ENCODE measurements around the gene APOBEC3A.
A peak's percentile ranks its signal among the peaks of the same experiment; 100 is the strongest.
"Not testable (repeated sequence)": the region's sequence is repeated elsewhere in the genome, so short reads cannot be mapped to it uniquely, and the experiment has no call there.

Gene APOBEC3A

DNA sequence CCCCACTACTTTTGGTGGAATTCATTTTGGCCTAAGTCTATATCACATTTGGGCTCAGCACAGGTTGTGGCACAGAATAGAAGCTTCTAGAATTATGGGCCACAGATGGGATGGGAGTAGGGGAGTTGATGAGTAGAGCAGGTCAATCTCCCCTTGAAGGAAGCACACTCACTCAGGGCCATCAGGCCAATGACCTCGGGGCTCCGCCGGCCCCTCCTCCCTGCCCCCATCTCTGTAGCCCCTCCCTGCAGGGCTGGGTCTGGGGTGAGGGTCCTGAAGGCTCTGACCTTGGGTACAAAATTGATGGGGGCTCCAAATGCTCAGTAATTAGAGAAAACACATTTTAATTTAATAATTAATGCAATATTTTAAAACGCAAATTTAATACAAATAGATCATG is 3.3 kb downstream of the APOBEC3A start:
- DNase-seq: not testable (repeated sequence)

DNA sequence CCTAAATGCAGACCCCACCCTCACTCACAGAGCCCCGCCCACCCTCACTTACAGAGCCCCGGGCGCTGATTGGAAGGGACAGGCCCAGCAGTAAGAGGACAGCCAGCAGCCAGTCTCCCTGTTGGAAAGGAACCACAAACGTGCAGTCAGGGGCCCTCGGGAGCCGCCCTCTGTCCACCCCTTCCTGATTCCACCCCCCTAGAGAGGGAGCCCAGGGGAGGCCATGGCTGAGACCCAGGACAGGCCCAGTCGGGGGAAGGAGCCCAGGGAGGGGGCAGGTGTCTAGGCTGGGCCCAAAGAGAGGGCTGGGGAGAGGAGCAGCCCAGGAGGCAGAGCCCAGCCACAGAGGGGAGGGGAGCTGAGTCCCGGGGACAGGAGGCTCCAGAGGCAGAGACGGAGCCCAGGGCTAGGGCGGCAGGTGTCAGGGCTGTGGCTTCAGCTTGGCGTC is 5.9 kb downstream of the APOBEC3A start:
- DNase-seq: not testable (repeated sequence)

DNA sequence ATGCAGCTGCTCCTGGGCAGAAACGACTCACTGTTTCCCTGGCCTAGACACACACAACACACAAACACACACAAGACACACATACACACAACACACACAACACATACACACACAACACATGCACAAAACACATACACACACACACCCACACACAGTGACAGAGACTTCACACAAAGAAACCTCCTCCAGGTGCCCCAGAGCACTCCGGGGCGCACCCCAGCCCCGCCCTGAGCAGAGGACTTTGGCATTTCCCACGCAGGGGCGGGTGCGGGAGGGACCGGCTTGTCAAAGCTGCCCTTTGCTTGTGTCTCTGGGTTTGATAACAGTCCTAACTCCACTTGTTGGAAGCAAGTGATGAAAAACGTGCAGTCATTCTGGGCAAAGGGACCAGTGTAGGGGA is 6.5 kb downstream of the APOBEC3A start:
- no peak for DNase-seq

DNA sequence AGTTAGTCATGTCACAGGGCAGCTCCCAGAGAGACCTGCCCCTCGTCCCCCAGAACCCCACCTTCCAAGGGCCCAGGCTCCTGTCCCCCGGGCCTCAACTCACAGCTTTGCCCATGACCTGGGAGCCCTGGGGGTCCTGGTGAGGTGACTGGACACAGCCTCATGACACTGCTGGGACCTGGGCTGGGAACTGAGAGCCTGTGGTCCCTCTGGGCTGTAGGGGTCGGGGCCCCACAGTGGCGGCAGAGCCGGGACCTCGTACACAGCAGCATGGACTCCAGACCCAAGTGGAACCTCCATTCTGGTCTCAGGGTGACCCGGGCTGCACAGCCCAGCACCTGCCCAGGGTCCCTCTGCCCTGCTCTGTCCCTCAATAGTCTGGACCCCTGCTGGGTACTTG is 6.9 kb downstream of the APOBEC3A start:
- DNase-seq: no peak

DNA sequence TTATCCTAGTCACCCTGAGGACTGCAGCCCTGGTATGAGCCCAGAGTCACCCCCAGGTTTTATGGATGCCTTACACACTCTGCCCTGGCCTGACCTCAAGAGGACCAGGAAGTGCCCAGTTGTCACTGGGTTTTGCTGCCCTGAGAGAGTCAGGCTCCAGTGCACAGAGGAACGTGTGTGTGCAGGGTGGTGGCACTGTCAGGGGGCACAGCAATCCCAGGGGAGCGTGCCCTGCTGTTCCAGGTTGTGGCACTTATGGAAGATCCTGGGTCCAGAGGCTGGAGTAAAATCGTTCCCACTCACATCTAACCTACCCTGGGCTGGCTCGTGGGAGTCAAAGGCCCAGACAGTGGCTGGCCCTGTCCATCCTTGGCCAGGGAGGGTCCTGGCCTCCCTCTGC is 7.6 kb downstream of the APOBEC3A start:
- DNase-seq: no peak

DNA sequence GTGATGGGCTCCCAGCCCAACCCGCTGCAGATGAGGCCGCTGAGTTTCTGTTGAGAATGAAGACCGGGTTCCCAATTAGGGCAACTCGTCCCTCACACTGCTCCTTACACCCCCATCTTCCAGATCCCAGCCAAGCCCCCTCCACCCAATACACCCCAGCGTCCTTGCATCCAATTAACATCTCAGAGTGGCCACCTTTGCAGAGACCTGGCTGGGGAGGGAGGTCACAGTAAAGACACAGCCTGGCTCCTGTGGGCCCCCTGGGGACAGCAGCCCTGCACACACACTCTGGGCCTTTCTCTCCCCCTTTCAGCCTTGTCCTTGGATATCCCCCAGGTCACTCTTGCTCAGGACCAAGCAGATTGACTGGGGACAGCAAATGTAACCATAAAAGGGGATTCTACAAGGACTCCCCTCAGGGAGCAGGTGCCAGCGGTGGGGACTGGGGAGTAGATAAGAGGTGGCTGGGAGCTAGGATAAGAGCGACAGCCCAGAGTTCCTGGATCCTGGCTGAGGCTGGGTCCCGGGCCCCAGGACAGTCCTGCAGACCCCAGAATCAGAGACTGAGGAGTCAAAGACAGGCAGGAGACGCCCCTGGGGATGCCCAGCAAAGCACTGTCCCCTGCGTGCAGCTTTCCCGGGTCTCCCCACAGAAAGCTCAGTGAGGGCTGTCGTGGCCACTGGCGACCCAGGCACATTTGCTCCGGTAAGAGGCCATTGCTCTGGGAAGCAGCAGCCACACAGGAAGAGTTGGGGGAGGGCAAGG is 8.4 kb downstream of the APOBEC3A start:
- no peak for DNase-seq

DNA sequence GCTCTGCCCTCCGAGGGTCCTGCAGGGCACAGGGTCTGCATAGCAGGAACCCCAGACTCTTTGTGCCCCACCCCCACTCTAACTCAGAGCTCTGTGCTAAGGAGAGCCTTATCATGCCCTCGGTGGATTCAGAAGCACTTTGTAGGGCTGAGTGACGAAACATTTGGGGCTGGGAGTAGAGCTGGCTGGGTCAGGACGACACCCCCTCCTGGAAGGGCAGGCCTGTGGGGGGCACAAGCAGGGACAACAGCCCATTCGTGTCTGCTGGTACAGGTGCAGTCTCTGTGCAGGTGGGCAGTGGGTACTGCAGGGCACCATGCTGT is 8.9 kb downstream of the APOBEC3A start:
- DNase-seq: no peak

DNA sequence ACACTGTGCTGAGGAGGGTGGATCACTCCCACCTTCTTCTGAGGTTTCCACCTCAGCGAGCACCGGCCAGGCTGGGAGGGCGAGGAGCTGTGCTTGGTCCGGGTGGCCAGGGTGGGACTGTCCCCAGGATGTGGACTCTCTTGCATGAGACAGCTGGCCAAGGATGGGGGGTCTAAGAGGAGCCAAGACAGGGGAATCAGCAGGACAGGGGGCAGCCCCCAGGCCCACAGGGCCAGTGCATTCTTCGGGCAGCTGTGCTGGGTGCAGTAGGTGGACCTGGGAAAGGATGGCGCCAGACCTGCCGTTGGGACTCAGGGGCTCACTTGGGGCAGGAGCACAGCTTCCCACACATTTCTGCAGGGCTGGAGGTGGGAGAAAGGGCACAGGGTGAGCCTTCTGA is 9.5 kb downstream of the APOBEC3A start:
- DNase-seq: no peak

DNA sequence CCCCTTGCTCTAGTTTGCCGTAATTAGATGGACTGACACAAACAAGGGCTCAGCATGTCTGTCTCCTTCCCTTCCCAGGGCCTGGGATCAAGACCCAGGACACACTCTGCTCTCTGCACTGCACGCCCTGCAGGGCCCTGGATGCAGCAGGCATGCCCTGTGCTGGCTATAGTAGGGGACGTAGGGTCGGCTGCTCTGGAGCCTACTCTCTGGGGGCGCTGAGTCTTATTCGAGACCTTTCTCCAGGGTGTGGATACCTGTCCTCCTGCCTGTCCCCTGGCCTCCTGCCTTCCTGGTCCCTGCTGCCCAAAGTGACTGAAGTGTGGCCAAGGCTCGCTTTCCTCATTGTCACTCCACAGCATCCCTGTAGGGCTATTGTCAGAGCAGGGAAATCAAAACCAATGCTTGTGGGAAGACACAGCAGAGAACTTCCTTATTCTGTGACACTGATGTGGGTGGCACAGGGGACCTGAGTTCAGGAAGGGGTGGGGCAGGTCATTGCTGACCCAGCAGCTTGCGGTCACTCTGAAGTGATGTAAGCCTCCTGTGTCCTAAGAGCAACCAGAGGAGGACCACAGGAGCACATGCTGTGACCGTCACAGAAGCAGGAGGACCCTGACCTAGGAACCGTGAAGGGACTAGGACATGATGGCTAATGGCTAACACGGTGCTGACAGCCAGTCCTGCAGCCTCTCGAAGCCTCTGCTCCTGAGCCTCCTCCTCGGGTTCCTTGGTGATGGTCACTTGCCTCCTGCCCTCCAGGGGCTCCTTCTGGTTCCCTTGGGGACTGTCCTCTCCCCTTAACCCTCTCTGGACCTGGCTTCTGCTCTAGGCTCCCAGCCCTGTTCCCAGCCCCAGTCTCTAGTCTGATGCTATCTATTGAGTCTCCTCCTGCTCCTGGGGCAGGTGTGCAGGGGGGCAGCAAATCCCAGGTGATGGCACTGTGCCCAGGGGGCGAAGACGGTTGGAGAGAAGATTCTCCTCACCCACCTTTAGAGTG is 10.3 kb downstream of the APOBEC3A start:
- no peak for DNase-seq

DNA sequence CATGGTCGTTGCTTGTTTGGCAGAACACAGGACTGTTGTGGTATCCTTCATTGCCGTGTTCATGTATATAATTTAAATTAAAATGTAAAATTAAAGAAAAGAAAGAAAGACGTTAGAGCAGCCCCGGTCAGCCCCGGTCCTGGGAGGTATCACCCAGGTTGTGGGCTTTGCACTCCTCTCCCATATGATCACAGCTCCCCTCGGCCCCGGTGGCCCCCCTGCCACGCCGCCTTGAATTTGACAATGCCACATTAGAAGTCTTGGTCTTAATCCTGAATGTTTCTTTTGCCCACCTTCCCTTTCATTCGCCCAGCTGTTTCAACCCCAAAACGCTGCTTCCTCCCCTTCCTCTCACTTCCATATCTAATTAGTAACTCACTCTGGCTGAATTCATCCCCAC is 11.4 kb downstream of the APOBEC3A start:
- DNase-seq: no peak

DNA sequence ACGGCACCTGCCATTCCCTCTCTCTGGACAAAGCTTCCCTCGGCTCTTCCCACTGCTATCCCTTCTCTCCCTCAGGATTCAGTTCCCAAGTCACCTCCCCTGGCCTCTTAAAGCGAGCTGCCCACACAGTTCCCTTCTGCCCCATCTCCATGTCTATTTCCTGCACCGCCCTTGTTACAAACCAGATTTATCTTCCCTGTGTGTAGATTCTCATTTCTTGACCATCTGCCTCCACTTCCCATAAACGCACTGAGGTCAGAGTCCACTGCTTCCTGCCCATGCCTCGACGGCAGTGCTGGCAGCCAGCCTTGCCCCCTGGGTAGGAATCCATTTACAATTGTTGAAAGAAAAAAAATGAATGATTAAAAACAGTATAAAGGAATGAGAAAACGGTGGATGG is 13.1 kb downstream of the APOBEC3A start:
- no peak for DNase-seq

DNA sequence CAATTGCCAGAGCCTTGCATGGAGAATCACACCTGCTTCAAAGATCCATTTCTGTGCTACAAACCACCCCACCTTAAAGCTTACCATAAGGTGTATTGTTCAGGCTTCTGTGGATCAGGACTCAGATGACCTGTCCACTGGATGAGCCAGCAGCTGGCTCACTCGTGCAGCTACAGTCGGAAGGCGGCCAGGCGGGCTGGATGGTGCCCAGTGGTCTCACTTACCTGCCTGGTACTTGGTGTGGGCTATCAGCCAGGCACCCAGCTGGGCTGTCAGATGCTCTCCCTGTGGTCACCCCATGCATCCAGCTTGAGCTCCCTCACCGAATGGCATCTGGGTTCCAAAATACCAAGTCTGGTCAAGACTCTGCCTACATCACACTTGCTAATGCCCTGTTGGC is 13.8 kb downstream of the APOBEC3A start:
- no peak for DNase-seq

DNA sequence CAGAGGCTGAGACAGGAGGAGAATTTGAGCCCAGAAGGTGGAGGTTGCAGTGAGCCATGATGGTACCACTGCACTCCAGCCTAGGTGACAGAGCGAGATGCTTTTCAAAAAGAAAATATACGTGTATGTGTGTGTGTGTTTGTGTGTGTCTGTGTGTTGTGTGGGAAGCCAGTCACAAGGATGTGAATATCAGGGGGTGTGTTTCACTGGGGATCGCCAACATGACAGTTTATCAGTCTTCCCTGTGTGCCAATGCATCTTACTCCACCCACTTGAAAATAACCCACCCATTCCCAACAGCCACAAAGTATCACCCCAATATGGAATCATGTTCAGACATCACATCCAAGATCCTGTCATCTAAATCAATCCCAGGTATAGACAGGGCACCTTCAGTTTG is 14.4 kb downstream of the APOBEC3A start:
- DNase-seq: no peak

DNA sequence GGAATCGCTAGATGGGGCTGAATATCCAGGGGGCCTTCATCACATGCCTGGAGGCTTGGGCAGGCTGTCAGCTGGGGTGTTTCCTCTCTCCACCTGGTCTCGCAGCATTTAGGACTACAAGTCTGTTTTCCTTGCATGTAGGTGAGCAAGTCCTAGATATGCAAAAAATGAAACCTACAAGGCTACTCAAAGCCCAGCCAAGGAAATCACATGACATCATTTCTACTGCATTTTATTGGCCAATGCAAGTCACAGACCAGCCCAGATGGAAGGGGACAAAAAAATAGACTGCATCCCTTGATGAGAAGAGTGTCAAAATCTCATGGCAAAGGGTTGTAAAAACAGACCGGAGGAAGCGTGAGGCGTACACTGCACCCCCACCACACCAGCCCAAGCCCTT is 15.1 kb downstream of the APOBEC3A start:
- no peak for DNase-seq

DNA sequence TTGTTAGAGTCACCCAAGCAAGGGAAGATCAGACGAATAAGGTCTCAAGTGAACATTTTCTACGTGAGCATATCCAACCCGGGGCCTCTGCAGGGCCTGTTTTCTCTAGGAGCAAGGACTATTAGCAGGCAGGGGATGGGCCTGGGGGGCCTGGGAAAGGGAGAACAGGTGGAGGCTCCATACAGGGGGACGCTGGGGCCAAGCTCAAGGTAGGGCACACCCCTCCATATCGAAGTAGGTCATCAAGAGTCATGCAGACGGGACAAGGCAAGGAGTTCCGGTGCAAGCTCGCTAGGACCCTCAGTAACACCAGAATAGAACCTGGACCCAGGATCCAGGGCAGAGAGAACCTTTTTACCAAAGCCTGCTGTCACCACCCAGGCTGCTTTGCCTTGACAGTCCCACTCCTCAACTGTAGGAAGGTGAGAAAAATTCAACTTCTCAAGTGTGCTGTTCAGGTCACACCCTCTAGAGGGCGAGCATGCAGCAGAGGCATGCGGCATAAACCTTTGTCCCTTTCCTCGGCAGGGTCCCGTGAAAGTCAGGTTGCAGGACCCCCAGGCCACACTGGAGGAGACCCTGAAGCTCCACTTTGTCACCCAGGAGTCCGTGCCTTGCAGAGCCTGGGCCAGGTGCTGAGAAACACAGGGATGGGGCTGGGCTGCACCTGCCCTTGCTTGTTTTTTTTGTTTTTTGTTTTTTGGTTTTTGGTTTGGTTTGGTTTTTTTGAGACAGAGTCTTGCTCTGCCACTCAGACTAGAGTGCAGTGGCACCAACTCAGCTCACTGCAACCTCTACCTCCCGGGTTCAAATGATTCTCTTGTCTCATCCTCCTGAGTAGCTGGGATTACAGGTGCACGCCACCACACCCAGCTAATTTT is 16.1 kb downstream of the APOBEC3A start:
- peak; percentile 51 for DNase-seq

DNA sequence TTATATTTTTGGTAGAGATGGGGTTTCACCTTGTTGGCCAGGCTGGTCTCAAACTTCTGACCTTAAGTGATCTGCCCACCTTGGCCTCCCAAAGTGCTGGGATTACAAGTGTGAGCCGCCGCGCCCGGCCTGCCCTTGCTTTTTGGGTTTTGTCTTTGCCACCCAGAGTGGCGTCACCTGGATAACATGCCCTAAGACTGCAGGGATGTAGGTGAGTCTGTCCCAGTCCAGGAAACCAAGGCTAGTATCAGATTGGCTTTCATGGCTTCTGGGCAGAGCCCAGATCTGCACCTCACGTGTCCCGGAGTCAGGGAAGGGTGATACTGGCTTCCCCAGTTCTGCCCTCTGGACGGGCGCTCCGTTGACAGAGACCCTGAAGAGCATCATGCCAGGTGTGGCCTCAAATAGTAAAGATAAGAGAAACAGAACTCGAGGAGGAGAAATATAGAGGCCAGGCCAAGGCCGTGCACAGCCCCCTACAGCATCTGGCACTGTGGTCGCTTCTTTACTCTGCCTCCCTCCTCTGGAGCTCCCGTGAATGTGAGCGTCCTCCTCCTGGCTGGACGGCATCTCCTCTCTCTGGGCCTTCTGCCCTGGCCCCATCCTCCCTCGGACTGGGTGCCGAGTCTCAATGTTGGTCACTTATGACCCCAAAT is 16.9 kb downstream of the APOBEC3A start:
- DNase-seq: no peak

DNA sequence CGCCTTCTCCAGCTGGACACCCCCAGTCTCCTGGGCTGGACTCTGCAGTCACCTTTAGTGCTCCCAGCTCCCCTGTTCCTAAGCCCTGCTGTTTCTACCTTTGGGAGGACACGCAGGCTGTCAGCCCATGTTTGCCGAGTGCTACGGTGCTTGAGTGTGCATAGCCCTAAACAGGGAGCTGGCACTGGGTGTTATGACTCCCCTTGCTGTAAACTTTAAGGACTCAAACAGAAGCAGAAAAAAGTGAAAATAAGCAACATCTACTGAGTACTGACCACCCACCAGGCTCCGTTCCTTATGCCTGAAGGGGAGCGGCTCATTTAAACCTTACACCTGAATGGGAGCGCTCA is 17.4 kb downstream of the APOBEC3A start:
- no peak for DNase-seq

DNA sequence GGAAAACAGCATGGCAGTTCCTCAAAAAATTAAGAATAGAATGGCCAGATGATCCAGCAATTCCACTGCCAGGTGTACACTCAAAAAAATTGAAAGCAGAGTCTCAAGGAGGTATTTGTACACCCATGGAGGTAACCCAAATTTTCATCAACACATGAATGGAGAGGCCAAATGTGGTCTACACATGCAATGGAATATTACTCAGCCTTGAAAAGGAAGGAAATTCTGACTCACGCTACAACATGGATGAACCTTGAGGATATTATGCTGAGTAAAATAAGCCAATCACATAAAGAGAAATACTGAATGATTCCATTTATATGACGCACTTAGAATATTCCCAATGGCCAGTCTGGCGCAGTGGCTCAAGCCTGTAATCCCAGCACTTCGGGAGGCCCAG is 19.9 kb downstream of the APOBEC3A start:
- not testable (repeated sequence) for DNase-seq

DNA sequence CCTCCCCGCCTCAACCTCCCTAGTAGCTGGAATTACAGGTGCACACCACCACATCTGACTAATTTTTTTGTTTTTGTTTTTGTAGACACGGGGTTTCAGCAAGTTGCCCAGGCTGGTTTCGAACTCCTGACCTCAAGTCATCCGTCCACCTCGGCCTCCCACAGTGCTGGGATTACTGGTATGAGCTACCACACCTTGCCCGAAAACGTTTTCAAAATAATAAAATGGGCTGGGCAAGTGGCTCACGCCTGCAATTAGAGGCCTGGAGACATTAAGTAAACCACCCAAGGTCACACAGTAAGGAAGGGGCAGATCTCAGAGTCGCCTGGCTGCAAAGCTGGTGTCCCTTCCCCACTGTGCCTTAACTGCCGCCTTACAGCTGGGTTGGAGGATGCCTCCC is 23.2 kb downstream of the APOBEC3A start:
- not testable (repeated sequence) for DNase-seq

DNA sequence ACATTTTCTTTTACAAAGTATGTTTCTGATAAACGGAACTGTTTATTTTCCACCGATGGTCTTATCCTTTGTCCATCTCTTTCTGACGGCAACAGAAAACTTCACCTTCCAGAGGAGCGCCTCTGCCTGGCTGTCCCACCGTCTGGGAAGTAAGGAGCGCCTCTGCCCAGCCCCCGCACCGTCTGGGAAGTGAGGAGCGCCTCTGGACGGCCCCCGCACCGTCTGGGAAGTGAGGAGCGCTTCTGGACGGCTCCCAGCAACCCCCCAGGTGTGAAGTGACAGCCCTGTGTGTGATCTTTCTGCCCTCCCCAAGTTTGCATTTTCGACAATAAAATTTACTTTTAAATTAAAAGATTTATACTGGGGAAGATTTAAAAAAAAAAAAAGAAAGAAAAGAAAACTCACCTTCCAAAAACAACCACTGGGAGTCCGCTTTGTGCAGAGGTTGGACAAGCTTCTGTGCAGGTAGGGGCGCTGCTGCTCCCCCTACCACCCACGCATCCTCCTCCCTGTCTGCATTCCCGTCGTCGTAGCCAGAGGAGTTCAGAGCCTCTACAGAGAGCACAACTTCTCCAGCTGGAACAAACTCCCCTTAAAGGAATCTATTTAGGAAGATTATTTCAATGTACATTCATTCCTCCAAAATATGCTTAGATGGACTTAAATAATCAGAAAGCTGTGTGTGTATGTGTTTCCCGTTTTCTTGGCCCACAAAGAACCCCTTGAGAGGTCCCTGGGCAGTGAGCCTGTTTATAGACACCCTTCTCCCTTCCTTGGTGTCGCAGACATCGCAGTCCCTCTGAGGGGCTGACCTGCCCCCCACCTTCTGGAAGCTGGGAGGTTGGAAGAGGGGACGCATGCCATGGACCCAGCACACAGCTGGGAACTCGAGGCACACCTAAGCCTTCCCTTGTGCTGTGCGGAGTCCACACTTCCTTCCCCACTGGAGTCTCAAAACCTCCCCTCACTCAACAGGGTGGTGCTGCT is 23.9 kb downstream of the APOBEC3A start:
- DNase-seq: peak; percentile 53
